GM21526 (cell line): ENCODE measurements around the gene GFOD1.

Experiments
- ATAC-seq: cut with Tn5 transposase; IDR thresholded peaks from one replicate; pipeline ENCODE4 v1.9.1; 2021; ENCODE audit warnings: moderate library complexity; ENCODE audit not compliant: unreplicated experiment, low FRiP score

The GFOD1 gene

DNA sequence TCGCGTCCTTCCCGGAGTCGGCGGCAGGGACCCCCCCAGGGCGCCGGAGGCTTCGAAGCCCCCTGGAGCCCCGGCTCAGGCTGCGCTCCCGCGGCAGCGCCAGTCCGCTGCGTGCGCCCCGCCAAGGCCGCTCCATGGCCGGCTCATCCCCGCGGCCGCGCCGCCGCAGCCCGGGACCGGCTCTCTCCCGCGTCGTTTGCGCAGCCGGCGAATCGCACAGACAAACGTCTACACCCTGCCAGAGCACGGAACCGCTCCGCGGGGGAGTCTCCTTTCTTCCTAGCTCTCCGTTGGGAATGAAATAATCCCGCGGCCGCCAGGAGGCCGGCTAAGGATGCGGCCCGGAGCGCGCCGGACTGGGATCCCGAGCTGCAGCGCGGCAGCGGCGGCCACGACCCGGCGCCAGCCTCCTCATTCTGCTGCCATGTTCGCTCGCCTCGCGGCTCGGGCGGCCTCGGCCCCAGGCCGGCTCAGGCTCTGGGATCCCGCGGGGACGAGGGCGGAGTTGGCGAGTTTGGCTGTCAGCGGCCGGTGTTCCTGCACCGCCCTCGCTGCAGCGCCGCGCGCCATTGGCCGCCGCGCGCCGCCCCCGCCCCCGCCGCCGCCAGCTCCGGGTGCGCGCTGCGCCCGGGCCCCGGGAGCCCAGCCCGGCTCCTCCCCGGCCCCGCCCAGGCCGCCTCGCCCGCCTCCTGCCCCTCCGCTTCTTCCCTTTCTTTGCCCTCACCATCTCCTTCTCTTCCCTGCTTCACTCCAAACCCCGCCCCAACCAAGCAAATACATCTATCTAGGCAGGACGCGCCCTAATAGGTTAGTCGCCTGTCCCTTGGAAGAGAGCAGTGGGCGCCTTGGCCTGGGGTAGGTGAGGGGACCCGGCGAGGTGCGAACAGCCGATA is at the start of gene GFOD1:
GFOD1 (minus strand) TSS at position 479 of the 893 bp plus-strand sequence. CDS start 710 bp downstream, outside the sequence.
- peak; percentile 78 for ATAC-seq

GRCh38 chr6:13536796-13537526 is 49.6 kb upstream of the GFOD1 start:
- ATAC-seq: no peak

GRCh38 chr6:13535306-13535705 is 47.9 kb upstream of the GFOD1 start:
- ATAC-seq: no peak

DNA sequence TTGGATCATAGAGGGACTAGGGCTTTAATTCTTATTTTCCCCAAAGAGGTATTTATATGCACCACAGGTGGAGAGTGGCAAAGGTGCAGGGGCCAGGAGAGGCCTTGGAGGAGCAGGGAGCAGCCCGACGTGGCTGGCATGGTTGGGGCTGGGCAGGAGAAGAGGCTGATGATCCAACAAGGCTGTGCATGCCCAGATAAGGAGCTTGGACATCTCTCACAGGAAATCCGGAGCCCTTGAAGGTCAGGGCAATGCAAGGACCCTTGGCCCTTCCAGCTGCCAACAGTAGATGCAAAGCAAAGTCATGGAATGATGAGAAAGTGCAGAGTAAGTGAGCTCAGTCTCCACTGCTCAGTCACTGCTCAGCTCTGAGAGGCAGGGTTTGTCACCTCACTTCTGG is 47.1 kb upstream of the GFOD1 start:
- no peak for ATAC-seq

DNA sequence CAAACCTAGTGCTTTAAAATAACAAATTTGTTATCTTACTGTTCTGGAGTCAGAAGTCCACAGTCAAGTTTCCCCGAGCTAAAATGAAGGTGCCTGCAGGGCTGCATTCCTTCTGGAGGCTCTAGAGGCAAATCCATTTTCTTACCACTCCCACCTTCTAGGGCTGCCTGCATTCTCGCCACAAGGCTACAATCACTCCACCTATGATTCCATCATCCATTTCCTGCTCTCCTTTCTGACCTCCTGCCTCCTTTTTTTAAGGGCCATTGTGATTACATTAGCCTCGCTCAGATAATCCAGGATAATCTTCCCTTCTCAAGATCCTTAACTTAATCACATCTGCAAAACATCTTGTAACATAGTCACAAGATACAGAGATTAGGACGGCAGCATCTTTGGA is 44.6 kb upstream of the GFOD1 start:
- ATAC-seq: no peak

- no peak for ATAC-seq
Observed at GRCh38 chr6:13528777-13529343, 41.5 kb upstream of the GFOD1 start.

DNA sequence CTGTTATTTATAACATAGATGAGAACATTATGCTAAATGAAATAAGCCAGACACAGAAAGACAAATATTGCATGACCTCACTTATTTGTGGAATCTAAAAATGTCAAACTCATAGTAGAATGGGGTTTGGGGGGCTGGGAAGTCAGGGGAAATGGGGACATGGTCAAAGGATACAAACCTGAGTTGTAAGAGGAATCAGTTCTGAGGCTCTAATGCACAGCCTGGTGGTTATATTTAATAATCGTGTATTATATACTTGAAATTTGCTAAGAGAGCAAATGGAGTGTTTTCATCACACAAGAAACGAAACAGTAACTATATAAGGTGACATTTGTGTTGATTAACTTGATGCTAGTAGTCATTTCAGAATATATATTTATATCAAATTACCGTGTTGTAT is 40.8 kb upstream of the GFOD1 start:
- no peak for ATAC-seq

GRCh38 chr6:13527671-13528056 is 40.3 kb upstream of the GFOD1 start:
- ATAC-seq: no peak

GRCh38 chr6:13526727-13527670 is 39.6 kb upstream of the GFOD1 start:
- ATAC-seq: peak; percentile 66

GRCh38 chr6:13526357-13526726 is 38.9 kb upstream of the GFOD1 start:
- ATAC-seq: no peak

GRCh38 chr6:13524801-13525508 is 37.6 kb upstream of the GFOD1 start:
- ATAC-seq: no peak

- no peak for ATAC-seq
Observed at GRCh38 chr6:13523826-13524622, 36.6 kb upstream of the GFOD1 start.

DNA sequence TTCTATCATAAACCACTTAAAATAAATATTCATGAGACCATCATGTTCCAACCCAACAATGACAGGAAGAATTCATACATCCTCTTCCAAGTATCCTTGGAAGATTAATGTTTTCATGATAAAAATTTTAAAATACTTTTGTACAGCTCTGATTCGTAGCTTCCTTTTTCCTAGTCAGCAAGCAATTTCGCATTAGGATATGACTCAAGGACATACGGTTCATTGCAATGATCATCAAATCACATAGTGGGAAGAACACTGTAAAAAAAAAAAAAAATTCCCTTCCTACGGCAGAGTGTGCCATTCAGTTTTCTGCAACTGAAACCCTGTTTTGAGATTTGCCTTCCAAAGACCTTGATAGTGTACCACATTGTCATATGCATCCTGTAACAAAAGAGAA is 35.3 kb upstream of the GFOD1 start:
- ATAC-seq: no peak

- no peak for ATAC-seq
Observed at GRCh38 chr6:13519839-13520238, 32.4 kb upstream of the GFOD1 start.

DNA sequence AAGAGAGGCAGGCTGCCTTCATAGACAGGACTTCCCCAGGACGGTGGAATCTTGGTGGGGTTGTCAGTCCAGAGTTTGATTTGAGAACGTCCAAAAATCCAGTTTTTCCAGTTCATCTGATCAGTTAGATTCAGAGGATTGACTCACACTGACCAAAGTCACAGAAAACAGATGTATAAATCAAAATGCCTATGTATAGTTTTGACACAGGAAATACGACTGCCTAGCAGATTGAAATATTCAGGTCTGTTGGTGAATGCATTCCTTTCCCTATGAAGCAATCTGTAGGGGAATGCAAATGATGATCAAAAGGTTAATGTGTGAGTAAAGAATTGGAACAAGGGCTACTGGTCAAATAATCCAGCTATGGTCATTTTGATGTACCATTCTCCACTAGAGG is 29.7 kb upstream of the GFOD1 start:
- no peak for ATAC-seq

DNA sequence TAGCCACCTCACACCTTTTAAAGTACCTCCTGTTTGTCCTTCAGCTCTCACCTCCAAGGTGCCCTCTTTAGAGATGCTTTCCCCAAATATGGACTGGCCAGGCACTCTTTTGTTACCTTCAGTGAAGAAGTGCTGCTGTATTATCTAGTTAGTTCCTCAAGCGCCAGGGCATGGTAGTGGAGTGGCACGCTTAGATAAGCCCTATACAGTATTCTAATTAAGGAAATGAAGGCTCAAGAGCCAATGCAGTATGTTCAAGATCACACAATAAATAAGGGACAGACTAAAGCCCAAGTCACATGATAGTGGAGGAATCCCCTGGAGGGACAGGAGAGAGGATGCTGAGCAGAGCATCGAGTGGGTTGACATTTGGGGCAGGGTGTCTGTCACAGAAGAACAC is 28.5 kb upstream of the GFOD1 start:
- ATAC-seq: no peak

- no peak for ATAC-seq
Observed at GRCh38 chr6:13513626-13514502, 26.5 kb upstream of the GFOD1 start.

- ATAC-seq: no peak
Observed at GRCh38 chr6:13512900-13513299, 25.5 kb upstream of the GFOD1 start.
